Ectodermal cell (in vitro differentiated cells): ENCODE measurements around the gene CAPN5.

Experiments
- H3K27ac ChIP-seq: 2 replicates; pipeline ENCODE4 v1.7.0; 2013; ENCODE audit warnings: mild to moderate bottlenecking, low read depth, low read length; ENCODE audit not compliant: insufficient read depth, poor library complexity, severe bottlenecking
- H3K27me3 ChIP-seq: 2 replicates; pipeline ENCODE4 v1.7.0; 2013; ENCODE audit warnings: mild to moderate bottlenecking, low read length; ENCODE audit not compliant: insufficient read depth, control insufficient read depth, poor library complexity, severe bottlenecking
- H3K36me3 ChIP-seq: one replicate; pipeline ENCODE4 v1.7.0; 2013; ENCODE audit warnings: low read length; ENCODE audit not compliant: control insufficient read depth, insufficient read depth
- H3K4me1 ChIP-seq: one replicate; pipeline ENCODE4 v1.7.0; 2013; ENCODE audit warnings: low read length; ENCODE audit not compliant: control insufficient read depth, insufficient read depth
- H3K4me3 ChIP-seq: 2 replicates; pipeline ENCODE4 v1.7.0; 2013; ENCODE audit warnings: low read depth, low read length, control low read depth; ENCODE audit not compliant: insufficient read depth
- H3K9me3 ChIP-seq: 2 replicates; pipeline ENCODE4 v1.7.0; 2013; ENCODE audit warnings: mild to moderate bottlenecking, low read length, moderate library complexity; ENCODE audit not compliant: control insufficient read depth
- WGBS, 2 experiments: methylation state at CpG; one replicate each; pipeline ENCODE4 v1.1.7; 2013; ENCODE audit warnings: missing lambda C conversion rate in 2 of 2; 5-methylcytosine and 5-hydroxymethylcytosine counted together

Gene CAPN5

GRCh38 chr11:77109236-77110019 lies 42.7 kb downstream of the CAPN5 start:
- Histone ChIP-seq H3K27ac (no peak overlapping the region), H3K4me3 (no peak overlapping the region), H3K36me3 (no peaks in the 10 kb centered on the region), H3K4me1 (peaks cover 3% of the 10 kb centered on the region), H3K9me3 (no peaks in the 10 kb centered on the region), H3K27me3 (no peaks in the 10 kb centered on the region)
- WGBS, 2 experiments: 92 to 95% methylated on average over 11 of the region's 11 CpGs

DNA sequence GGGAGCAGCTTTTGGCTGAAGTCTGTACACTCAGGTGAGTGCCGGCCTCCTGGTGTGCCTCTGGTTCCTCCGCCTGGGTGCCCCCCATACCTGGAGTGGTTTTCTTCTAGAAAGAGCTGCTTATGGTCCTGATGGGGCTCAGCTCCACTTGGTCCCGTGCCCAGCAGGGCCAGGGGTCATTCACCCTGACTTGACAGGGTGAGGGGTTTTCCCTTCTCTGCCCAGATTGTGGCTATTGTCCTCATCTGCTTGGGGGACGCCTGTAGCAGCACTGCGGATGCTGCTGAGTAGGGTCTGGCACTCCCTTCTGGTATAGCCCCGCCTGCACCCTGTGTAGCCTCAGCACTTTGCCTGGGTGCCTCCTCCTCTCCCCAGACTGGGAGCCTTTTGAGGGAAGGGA lies 44.1 kb downstream of the CAPN5 start:
- WGBS, 2 experiments: 89% methylated on average over 6 of the region's 6 CpGs
- no peaks in the 10 kb centered on the region for H3K9me3 ChIP-seq
- H3K27ac ChIP-seq: no peak overlapping the region
- H3K36me3 ChIP-seq: no peaks in the 10 kb centered on the region
- H3K4me3 ChIP-seq: no peak overlapping the region
- peaks cover 3% of the 10 kb centered on the region for H3K4me1 ChIP-seq
- H3K27me3 ChIP-seq: no peaks in the 10 kb centered on the region

DNA sequence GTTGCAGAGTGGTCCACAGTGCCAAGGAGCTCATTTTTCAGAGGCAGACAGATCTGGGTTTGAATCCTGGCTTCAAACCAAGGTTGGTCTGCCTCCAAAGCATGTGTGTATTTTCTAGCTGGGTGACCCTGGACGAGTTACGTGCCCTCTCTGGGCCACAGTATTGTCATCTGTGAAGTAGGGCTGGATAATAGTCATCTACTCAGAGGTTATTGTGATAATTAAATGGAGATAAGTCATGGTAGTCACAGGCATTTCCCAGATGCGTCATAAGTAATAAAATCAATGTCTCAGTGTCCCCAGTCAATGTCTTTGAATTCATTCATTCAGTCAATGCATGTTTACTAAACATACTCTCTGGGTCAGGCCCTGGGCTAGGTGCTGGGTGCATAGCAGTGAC lies 44.5 kb downstream of the CAPN5 start:
- H3K4me3 ChIP-seq: no peak overlapping the region
- H3K27ac ChIP-seq: no peak overlapping the region
- H3K27me3 ChIP-seq: no peaks in the 10 kb centered on the region
- no peaks in the 10 kb centered on the region for H3K36me3 ChIP-seq
- H3K9me3 ChIP-seq: no peaks in the 10 kb centered on the region
- H3K4me1 ChIP-seq: peaks cover 3% of the 10 kb centered on the region
- 95 to 97% methylated on average over 3 of the region's 3 CpGs for WGBS, 2 experiments

- H3K27me3 ChIP-seq: no peaks in the 10 kb centered on the region
- no peak overlapping the region for H3K27ac ChIP-seq
- no peaks in the 10 kb centered on the region for H3K36me3 ChIP-seq
- 86 to 88% methylated on average over 6 of the region's 6 CpGs for WGBS, 2 experiments
- peaks cover 3% of the 10 kb centered on the region for H3K4me1 ChIP-seq
- no peak overlapping the region for H3K4me3 ChIP-seq
- H3K9me3 ChIP-seq: no peaks in the 10 kb centered on the region
These were observed 45.2 kb downstream of the CAPN5 start for GRCh38 chr11:77111946-77112345.

DNA sequence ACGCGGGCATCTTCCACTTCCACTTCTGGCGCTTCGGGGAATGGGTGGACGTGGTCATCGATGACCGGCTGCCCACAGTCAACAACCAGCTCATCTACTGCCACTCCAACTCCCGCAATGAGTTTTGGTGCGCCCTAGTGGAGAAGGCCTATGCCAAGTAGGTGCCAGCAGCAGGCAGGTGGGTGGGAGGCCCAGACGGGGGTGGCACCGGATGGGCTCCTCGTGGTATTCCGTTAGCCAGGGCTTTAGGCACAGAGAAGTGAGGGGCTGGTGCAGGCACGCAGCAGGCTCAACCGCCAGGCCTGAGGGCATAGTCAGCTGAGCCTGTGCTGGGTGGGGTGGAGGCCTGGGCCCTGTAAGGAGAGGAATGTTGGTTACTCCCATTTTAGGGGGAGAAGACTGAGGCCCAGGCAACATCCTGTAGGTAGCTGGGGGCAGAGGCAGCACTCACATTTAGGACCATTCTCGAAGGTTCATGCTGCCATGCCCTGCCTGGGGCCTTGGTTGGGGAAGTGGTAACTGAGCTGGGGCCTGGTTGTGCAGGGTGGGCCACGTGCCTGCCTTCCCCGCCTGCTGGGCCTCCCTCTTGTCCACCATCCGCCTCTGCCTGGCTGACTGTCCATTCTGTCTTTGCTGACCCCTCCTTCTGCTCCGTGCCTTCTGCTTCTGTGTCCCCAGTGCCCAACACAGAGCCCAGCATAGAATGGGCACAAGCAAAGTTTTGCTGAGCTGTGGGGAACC lies 46.0 kb downstream of the CAPN5 start:
- H3K27me3 ChIP-seq: no peaks in the 10 kb centered on the region
- no peaks in the 10 kb centered on the region for H3K36me3 ChIP-seq
- 93 to 95% methylated on average over 20 of the region's 20 CpGs for WGBS, 2 experiments

GRCh38 chr11:77113382-77114088 lies 46.8 kb downstream of the CAPN5 start:
- Histone ChIP-seq H3K27ac (no peak overlapping the region), H3K27me3 (no peaks in the 10 kb centered on the region), H3K36me3 (no peaks in the 10 kb centered on the region), H3K4me1 (peaks cover 3% of the 10 kb centered on the region), H3K4me3 (no peak overlapping the region), H3K9me3 (no peaks in the 10 kb centered on the region)
- 58 to 62% methylated on average over 8 of the region's 8 CpGs for WGBS, 2 experiments

More for the DNA sequence above, 46.0 kb downstream of the CAPN5 start:
- Histone ChIP-seq H3K9me3 (no peaks in the 10 kb centered on the region), H3K4me3 (no peak overlapping the region), H3K27ac (no peak overlapping the region), H3K4me1 (peaks cover 3% of the 10 kb centered on the region)

GRCh38 chr11:77114089-77114463 lies 47.3 kb downstream of the CAPN5 start:
- no peak overlapping the region for H3K4me3 ChIP-seq
- WGBS, 2 experiments: 95 to 96% methylated on average over 13 of the region's 13 CpGs

GRCh38 chr11:77115181-77115611 lies 48.4 kb downstream of the CAPN5 start:
- no peak overlapping the region for H3K27ac ChIP-seq
- H3K9me3 ChIP-seq: no peaks in the 10 kb centered on the region
- 94 to 95% methylated on average over 16 of the region's 16 CpGs for whole genome bisulfite sequencing, 2 experiments
- H3K27me3 ChIP-seq: no peaks in the 10 kb centered on the region
- no peak overlapping the region for H3K4me3 ChIP-seq
- H3K36me3 ChIP-seq: no peaks in the 10 kb centered on the region
- peaks cover 3% of the 10 kb centered on the region for H3K4me1 ChIP-seq

More at GRCh38 chr11:77114089-77114463, 47.3 kb downstream of the CAPN5 start:
- Histone ChIP-seq H3K36me3 (no peaks in the 10 kb centered on the region), H3K27me3 (no peaks in the 10 kb centered on the region), H3K9me3 (no peaks in the 10 kb centered on the region), H3K4me1 (peaks cover 3% of the 10 kb centered on the region), H3K27ac (no peak overlapping the region)

DNA sequence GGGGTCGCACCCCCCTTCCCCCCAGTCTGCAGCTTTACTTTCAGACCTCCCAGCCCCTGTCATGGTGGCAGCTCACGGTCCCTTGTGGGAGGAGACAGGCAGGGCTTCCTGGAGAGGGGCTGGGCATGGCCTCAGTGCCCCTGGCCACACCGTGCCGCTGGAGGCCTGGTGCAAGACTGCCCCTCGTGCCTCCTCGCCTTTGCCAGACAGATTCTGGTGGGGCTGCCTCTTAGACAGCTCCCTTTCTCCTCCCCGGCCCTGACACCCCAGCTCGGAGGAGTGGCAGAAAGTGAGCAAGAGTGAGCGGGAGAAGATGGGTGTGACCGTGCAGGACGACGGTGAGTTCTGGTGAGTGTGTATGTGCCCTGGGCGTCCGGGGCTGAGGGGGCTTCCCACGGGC lies 49.2 kb downstream of the CAPN5 start:
- Histone ChIP-seq H3K36me3 (no peaks in the 10 kb centered on the region), H3K4me1 (peaks cover 3% of the 10 kb centered on the region)
- WGBS, 2 experiments: 93 to 94% methylated on average over 15 of the region's 15 CpGs

GRCh38 chr11:77117492-77117891 lies 50.7 kb downstream of the CAPN5 start:
- no peaks in the 10 kb centered on the region for H3K9me3 ChIP-seq
- H3K27me3 ChIP-seq: no peaks in the 10 kb centered on the region
- peaks cover 3% of the 10 kb centered on the region for H3K4me1 ChIP-seq
- 83 to 84% methylated on average over 7 of the region's 7 CpGs for WGBS, 2 experiments
- H3K4me3 ChIP-seq: no peak overlapping the region
- no peaks in the 10 kb centered on the region for H3K36me3 ChIP-seq
- H3K27ac ChIP-seq: no peak overlapping the region

More for the DNA sequence above, 49.2 kb downstream of the CAPN5 start:
- H3K27ac ChIP-seq: no peak overlapping the region
- no peaks in the 10 kb centered on the region for H3K9me3 ChIP-seq
- no peaks in the 10 kb centered on the region for H3K27me3 ChIP-seq
- no peak overlapping the region for H3K4me3 ChIP-seq
